Measurements from ENCODE around the gene IMPACT. TPM values are rescaled to one million over a fixed set of nuclear protein-coding genes. Genes with fewer than 3 reads are reported as not detected.

IMPACT gene
- total RNA-seq, 6 experiments from 2014 or later: 10.4 to 18.1 (median 13.9) TPM

GRCh38 chr18:24447961-24448360 lies 21.5 kb downstream of the IMPACT start:
- no peaks in the 10 kb centered on the region for H3K9me3 ChIP-seq
- no peak overlapping the region for H3K4me3 ChIP-seq
- H3K4me1 ChIP-seq: no peaks in the 10 kb centered on the region
- no peak overlapping the region for H3K27ac ChIP-seq
- 100% methylated on average over 1 of the region's 1 CpG for WGBS (ENCODE audit: insufficient coverage, low coverage, low lambda C conversion rate, missing lambda C conversion rate)
- peaks cover 0 to 58% (median 11%) of the 10 kb centered on the region in 4 donors for H3K36me3 ChIP-seq
- H3K27me3 ChIP-seq: no peaks in the 10 kb centered on the region
- intact Hi-C loops (cut with DNase I): no loop called here
- no peak for DNase-seq
- no peak for ATAC-seq
- no peak for TF ChIP-seq POLR2A (IDR thresholded peaks at IDR 0.05)
- TF ChIP-seq, protein P1, sequence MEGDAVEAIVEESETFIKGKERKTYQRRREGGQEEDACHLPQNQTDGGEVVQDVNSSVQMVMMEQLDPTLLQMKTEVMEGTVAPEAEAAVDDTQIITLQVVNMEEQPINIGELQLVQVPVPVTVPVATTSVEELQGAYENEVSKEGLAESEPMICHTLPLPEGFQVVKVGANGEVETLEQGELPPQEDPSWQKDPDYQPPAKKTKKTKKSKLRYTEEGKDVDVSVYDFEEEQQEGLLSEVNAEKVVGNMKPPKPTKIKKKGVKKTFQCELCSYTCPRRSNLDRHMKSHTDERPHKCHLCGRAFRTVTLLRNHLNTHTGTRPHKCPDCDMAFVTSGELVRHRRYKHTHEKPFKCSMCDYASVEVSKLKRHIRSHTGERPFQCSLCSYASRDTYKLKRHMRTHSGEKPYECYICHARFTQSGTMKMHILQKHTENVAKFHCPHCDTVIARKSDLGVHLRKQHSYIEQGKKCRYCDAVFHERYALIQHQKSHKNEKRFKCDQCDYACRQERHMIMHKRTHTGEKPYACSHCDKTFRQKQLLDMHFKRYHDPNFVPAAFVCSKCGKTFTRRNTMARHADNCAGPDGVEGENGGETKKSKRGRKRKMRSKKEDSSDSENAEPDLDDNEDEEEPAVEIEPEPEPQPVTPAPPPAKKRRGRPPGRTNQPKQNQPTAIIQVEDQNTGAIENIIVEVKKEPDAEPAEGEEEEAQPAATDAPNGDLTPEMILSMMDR (IDR thresholded peaks at IDR 0.05): no peak

- Histone ChIP-seq H3K36me3 (peaks cover 0 to under 1% (median 0%) of the 10 kb centered on the region in 4 donors), H3K4me3 (no peak overlapping the region), H3K27me3 (no peaks in the 10 kb centered on the region), H3K4me1 (no peaks in the 10 kb centered on the region), H3K27ac (no peak overlapping the region), H3K9me3 (no peaks in the 10 kb centered on the region)
- DNase-seq (no peak), ATAC-seq (no peak)
- intact Hi-C loops (cut with DNase I): no loop called here
- WGBS (ENCODE audit: insufficient coverage, low coverage, low lambda C conversion rate, missing lambda C conversion rate): 88% methylated on average over 4 of the region's 4 CpGs
- no peak for TF ChIP-seq POLR2A (IDR thresholded peaks at IDR 0.05)
- TF ChIP-seq, protein P1 (IDR thresholded peaks at IDR 0.05): no peak
These were observed 30.1 kb downstream of the IMPACT start for GRCh38 chr18:24456549-24456948.

GRCh38 chr18:24459772-24460171 lies 33.3 kb downstream of the IMPACT start:
- TF ChIP-seq, protein P1 (IDR thresholded peaks at IDR 0.05): no peak
- TF ChIP-seq POLR2A (IDR thresholded peaks at IDR 0.05): no peak
- Histone ChIP-seq H3K27ac (no peak overlapping the region), H3K27me3 (no peaks in the 10 kb centered on the region), H3K4me3 (no peak overlapping the region), H3K36me3 (no peaks in the 10 kb centered on the region), H3K9me3 (no peaks in the 10 kb centered on the region), H3K4me1 (no peaks in the 10 kb centered on the region)
- ATAC-seq (no peak), DNase-seq (no peak)
- whole genome bisulfite sequencing (ENCODE audit: insufficient coverage, low coverage, low lambda C conversion rate, missing lambda C conversion rate): 80% methylated on average over 3 of the region's 4 CpGs
- intact Hi-C loops (cut with DNase I): no loop called here

DNA sequence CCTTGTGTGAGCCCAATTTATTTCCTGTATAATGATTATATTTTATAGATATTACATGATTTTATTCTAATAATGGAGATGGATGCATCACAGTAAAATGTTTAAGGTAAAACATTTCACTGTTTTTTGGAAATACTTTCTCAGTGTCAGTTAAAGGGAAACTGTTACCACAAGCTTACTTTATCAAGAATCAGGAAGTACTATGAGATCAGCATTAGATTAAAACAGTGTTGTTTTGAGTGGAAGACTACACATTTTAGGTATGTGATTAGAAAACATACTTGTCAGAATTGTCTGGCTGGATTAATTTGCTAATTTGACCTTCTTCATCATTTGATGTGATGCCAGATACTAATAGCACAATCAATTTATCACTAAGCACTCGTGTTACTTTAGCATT lies 33.9 kb downstream of the IMPACT start, which contains the start of gene HRH4:
Gene HRH4, plus strand, starts transcription at position 250 of the 400 bp plus-strand sequence. Its CDS starts 92 bp downstream, at position 342.
- H3K36me3 ChIP-seq: no peaks in the 10 kb centered on the region
- 50% methylated on average over 1 of the region's 1 CpG for WGBS (ENCODE audit: insufficient coverage, low coverage, low lambda C conversion rate, missing lambda C conversion rate)
- H3K4me1 ChIP-seq: no peaks in the 10 kb centered on the region
- no peaks in the 10 kb centered on the region for H3K9me3 ChIP-seq
- H3K27ac ChIP-seq: no peak within 1 kb of the TSS
- no peaks in the 10 kb centered on the region for H3K27me3 ChIP-seq
- ATAC-seq (no peak), DNase-seq (no peak)
- no peak for TF ChIP-seq POLR2A (IDR thresholded peaks at IDR 0.05)
- TF ChIP-seq, protein P1 (IDR thresholded peaks at IDR 0.05): no peak
- H3K4me3 ChIP-seq: no peak within 1 kb of the TSS
- intact Hi-C loops (cut with DNase I): no loop called here

- Histone ChIP-seq H3K36me3 (no peaks in the 10 kb centered on the region), H3K27ac (no peak overlapping the region), H3K4me3 (no peak overlapping the region), H3K9me3 (no peaks in the 10 kb centered on the region), H3K4me1 (no peaks in the 10 kb centered on the region), H3K27me3 (no peaks in the 10 kb centered on the region)
- intact Hi-C loops (cut with DNase I): no loop called here
- 89% methylated on average over 8 of the region's 8 CpGs for whole genome bisulfite sequencing (ENCODE audit: insufficient coverage, low coverage, low lambda C conversion rate, missing lambda C conversion rate)
- DNase-seq: no peak
- TF ChIP-seq, protein P1 (IDR thresholded peaks at IDR 0.05): no peak
- no peak for TF ChIP-seq POLR2A (IDR thresholded peaks at IDR 0.05)
- ATAC-seq: no peak
These were observed 35.5 kb downstream of the IMPACT start for GRCh38 chr18:24461996-24462395.
